ENCODE results near the gene RNF144A. TPM values are rescaled to one million over a fixed set of nuclear protein-coding genes. Genes with fewer than 3 reads are reported as not detected.

The RNF144A gene
- polyA plus RNA-seq, 1 of the 3 experiments (the other 2 are of a cell fraction): 15.6 TPM

DNA sequence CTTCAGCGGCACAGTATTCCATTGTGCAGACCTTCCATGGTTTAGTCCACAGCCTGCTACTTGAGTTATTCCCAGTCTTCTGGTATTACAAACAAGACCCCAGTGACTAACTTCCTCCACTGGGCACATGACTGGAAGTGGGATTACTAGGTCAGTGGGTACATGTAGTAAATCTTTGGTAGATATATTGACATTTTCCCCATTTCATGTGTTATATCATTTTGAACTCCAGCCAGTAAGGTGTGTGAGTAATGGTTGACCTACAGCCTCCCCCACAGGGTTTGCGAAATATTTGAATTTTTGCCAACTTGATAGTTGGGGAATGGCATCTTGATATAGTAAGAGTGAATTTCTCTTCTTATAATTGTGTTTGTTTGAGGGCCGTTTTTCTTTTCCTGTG, 58.8 kb downstream of the RNF144A start:
- no peaks in the 10 kb centered on the region for H3K27me3 ChIP-seq (ENCODE audit: insufficient read depth)
- CTCF ChIA-PET: no interaction called here
- no peak for DNase-seq
- no peaks in the 10 kb centered on the region for H3K9me3 ChIP-seq
- H3K4me1 ChIP-seq (ENCODE audit: control insufficient read depth in 1 of 2, insufficient read depth in 2 of 2, low read depth in 1 of 2, low read length in 1 of 2): peaks cover 0 to 18% of the 10 kb centered on the region in 2 experiments; a peak in 2 of 4 replicates
- H3K79me2 ChIP-seq (ENCODE audit: insufficient read depth): peaks cover 4% of the 10 kb centered on the region; the same call in 1 of the 2 replicates
- POLR2A ChIA-PET: no interaction called here
- 81% methylated on average over 3 of the region's 3 CpGs for WGBS (ENCODE audit: low lambda C conversion rate)
- no peak overlapping the region for H3K4me2 ChIP-seq
- TF ChIP-seq, protein P1, sequence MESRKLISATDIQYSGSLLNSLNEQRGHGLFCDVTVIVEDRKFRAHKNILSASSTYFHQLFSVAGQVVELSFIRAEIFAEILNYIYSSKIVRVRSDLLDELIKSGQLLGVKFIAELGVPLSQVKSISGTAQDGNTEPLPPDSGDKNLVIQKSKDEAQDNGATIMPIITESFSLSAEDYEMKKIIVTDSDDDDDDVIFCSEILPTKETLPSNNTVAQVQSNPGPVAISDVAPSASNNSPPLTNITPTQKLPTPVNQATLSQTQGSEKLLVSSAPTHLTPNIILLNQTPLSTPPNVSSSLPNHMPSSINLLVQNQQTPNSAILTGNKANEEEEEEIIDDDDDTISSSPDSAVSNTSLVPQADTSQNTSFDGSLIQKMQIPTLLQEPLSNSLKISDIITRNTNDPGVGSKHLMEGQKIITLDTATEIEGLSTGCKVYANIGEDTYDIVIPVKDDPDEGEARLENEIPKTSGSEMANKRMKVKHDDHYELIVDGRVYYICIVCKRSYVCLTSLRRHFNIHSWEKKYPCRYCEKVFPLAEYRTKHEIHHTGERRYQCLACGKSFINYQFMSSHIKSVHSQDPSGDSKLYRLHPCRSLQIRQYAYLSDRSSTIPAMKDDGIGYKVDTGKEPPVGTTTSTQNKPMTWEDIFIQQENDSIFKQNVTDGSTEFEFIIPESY (IDR thresholded peaks at IDR 0.05; ENCODE audit: borderline replicate concordance, low read depth): no peak
- TF ChIP-seq NFIC (IDR thresholded peaks at IDR 0.05; ENCODE audit: borderline replicate concordance): peak; percentile 69
- no peaks in the 10 kb centered on the region for H3K9me2 ChIP-seq
- peaks cover 0 to 25% of the 10 kb centered on the region in 2 experiments for H3K36me3 ChIP-seq (replicated peaks in 1 of 2; ENCODE audit: control insufficient read depth in 1 of 2, insufficient read depth in 2 of 2, low read length in 1 of 2)
- no peak overlapping the region for H2AFZ ChIP-seq (ENCODE audit: low read depth)
- H3K4me3 ChIP-seq (ENCODE audit: low read depth in 2 of 2, low read length in 1 of 2): no peak overlapping the region
- no peak overlapping the region for H3K9ac ChIP-seq
- no peaks in the 10 kb centered on the region for H3F3A ChIP-seq (replicated peaks; ENCODE audit: insufficient read depth)
- H3K27ac ChIP-seq (ENCODE audit: low read depth in 2 of 2, low read length in 1 of 2): no peak overlapping the region
- no peaks in the 10 kb centered on the region for H4K20me1 ChIP-seq (ENCODE audit: insufficient read depth)

DNA sequence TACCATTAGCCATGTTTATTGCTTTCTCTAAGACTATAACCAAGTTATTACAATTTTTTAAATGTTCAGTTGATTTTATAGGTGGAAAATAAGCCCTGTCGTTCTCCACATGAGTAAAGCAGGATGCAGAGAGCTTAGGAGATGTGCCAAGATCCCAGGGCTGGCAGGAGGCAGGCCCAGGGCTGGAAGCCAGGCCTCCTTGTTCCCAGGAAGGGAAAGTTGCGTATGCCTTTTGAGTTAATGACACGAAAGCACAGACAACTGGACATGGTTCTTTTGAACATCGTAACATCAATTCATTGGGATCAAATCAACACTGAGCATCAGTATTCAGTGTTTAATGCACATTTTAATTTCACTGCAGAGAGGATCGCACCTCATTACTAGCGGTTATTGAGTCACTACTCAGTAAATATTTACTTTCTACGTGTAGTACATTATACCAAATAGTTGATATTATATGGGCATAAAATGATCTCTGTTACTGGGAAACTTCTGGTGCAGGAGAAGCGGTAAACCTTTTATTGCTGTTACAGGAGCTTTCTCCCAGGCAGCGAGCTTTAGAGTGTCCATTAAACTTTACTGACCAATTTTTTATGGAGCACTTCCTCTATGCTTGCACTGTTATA, 60.0 kb downstream of the RNF144A start:
- no peaks in the 10 kb centered on the region for H3K9me3 ChIP-seq
- H2AFZ ChIP-seq (ENCODE audit: low read depth): no peak overlapping the region
- CTCF ChIA-PET: interaction anchor here (1.0 to 2.1 kb wide), 3 partner anchors 16 to 61 kb away, joined by 3 to 7 read pairs (median 4); no protein-coding TSS in a partner anchor
- no peak overlapping the region for H3K4me3 ChIP-seq (ENCODE audit: low read depth in 2 of 2, low read length in 1 of 2)
- H3K36me3 ChIP-seq (replicated peaks in 1 of 2; ENCODE audit: control insufficient read depth in 1 of 2, insufficient read depth in 2 of 2, low read length in 1 of 2): peaks cover 5 to 17% of the 10 kb centered on the region in 2 experiments
- DNase-seq: no peak
- peaks cover 0 to 11% of the 10 kb centered on the region in 2 experiments; a peak in 2 of 4 replicates for H3K4me1 ChIP-seq (ENCODE audit: control insufficient read depth in 1 of 2, insufficient read depth in 2 of 2, low read depth in 1 of 2, low read length in 1 of 2)
- no peaks in the 10 kb centered on the region for H3K27me3 ChIP-seq (ENCODE audit: insufficient read depth)
- H3K9me2 ChIP-seq: no peaks in the 10 kb centered on the region
- peaks cover 4% of the 10 kb centered on the region; the same call in 1 of the 2 replicates for H3K79me2 ChIP-seq (ENCODE audit: insufficient read depth)
- no peak overlapping the region for H3K4me2 ChIP-seq
- H3F3A ChIP-seq (replicated peaks; ENCODE audit: insufficient read depth): no peaks in the 10 kb centered on the region
- 81% methylated on average over 9 of the region's 9 CpGs for WGBS (ENCODE audit: low lambda C conversion rate)
- TF ChIP-seq, protein P2, sequence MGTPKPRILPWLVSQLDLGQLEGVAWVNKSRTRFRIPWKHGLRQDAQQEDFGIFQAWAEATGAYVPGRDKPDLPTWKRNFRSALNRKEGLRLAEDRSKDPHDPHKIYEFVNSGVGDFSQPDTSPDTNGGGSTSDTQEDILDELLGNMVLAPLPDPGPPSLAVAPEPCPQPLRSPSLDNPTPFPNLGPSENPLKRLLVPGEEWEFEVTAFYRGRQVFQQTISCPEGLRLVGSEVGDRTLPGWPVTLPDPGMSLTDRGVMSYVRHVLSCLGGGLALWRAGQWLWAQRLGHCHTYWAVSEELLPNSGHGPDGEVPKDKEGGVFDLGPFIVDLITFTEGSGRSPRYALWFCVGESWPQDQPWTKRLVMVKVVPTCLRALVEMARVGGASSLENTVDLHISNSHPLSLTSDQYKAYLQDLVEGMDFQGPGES (IDR thresholded peaks at IDR 0.05; ENCODE audit: low read depth, low read length): no peak
- TF ChIP-seq, protein P3, sequence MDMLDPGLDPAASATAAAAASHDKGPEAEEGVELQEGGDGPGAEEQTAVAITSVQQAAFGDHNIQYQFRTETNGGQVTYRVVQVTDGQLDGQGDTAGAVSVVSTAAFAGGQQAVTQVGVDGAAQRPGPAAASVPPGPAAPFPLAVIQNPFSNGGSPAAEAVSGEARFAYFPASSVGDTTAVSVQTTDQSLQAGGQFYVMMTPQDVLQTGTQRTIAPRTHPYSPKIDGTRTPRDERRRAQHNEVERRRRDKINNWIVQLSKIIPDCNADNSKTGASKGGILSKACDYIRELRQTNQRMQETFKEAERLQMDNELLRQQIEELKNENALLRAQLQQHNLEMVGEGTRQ (IDR thresholded peaks at IDR 0.05; ENCODE audit: borderline replicate concordance, low read depth, low read length): no peak
- TF ChIP-seq, protein P4, sequence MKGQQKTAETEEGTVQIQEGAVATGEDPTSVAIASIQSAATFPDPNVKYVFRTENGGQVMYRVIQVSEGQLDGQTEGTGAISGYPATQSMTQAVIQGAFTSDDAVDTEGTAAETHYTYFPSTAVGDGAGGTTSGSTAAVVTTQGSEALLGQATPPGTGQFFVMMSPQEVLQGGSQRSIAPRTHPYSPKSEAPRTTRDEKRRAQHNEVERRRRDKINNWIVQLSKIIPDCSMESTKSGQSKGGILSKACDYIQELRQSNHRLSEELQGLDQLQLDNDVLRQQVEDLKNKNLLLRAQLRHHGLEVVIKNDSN (IDR thresholded peaks at IDR 0.05; ENCODE audit: borderline replicate concordance, low read depth): no peak
- TF ChIP-seq GABPA (IDR thresholded peaks at IDR 0.05; ENCODE audit: low read depth) (no peak), MXI1 (IDR thresholded peaks at IDR 0.05; ENCODE audit: low read depth, low read length) (no peak)
- POLR2A ChIA-PET: no interaction called here
- H3K27ac ChIP-seq (ENCODE audit: low read depth in 2 of 2, low read length in 1 of 2): peak overlapping the region in 1 of 2 experiments; percentile 58; a peak in 2 of 4 replicates
- H3K9ac ChIP-seq: no peak overlapping the region
- H4K20me1 ChIP-seq (ENCODE audit: insufficient read depth): no peaks in the 10 kb centered on the region
